GM20000 (cell line): ENCODE results near the gene ROR1.

Experiments
- DNase-seq: peaks from one replicate; pipeline ENCODE4 v3.0.0; 2012; ENCODE audit warnings: low spot score
- TF ChIP-seq, protein P1 (sequence below): IDR thresholded peaks from 2 replicates; pipeline ENCODE4 v1.5.1; 2012; ENCODE audit warnings: mild to moderate bottlenecking, control low read depth; ENCODE audit errors: extremely low read depth, missing control alignments

Gene ROR1

DNA sequence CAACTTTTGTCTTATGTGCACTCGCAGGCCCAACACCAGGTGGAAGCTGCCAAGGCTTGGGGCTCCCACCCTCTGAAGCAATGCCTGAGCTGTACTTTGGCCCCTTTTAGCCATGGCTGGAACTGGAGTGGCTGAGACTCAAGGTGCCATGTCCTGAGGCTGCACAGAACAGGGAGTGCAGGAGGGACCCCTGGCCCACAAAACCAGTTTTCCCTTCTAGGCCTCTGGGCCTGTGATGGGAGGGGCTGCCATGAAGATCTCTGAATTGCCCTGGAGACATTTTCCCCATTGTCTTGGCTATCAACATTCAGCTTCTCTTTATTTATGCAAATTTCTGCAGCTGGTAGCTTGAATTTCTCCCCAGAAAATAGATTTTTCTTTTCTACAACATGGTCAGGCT is 57.6 kb downstream of the ROR1 start:
- TF ChIP-seq, protein P1, sequence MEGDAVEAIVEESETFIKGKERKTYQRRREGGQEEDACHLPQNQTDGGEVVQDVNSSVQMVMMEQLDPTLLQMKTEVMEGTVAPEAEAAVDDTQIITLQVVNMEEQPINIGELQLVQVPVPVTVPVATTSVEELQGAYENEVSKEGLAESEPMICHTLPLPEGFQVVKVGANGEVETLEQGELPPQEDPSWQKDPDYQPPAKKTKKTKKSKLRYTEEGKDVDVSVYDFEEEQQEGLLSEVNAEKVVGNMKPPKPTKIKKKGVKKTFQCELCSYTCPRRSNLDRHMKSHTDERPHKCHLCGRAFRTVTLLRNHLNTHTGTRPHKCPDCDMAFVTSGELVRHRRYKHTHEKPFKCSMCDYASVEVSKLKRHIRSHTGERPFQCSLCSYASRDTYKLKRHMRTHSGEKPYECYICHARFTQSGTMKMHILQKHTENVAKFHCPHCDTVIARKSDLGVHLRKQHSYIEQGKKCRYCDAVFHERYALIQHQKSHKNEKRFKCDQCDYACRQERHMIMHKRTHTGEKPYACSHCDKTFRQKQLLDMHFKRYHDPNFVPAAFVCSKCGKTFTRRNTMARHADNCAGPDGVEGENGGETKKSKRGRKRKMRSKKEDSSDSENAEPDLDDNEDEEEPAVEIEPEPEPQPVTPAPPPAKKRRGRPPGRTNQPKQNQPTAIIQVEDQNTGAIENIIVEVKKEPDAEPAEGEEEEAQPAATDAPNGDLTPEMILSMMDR, result no peak

GRCh38 chr1:63833363-63834119 is 59.7 kb downstream of the ROR1 start:
- no peak for DNase-seq
- TF ChIP-seq, protein P1, result no peak

More for the DNA sequence above, 57.6 kb downstream of the ROR1 start:
- no peak for DNase-seq

GRCh38 chr1:63835128-63835527 is 61.3 kb downstream of the ROR1 start:
- TF ChIP-seq, protein P1, result no peak
- DNase-seq, result no peak

GRCh38 chr1:63836374-63836773 is 62.6 kb downstream of the ROR1 start:
- TF ChIP-seq, protein P1, result no peak
- no peak for DNase-seq

DNA sequence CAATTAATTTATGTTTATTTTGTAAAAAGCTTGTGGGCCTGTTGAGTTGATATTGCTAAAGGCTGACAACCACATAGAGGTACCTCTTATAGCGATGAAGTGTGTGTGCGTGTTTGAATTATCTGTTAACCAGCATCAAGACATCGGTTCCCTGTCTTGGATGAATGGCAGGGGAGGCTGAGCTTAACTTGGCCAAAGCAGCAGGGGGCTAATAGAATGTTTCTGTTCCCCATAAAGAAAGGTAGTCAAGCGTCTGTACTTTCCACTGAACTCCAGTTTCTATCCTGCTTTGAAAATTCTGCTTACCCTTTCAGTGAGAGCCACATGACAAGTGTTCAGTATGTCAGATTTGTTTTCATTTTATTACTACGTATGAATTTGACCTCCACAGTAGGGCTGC is 63.0 kb downstream of the ROR1 start:
- DNase-seq, result no peak

DNA sequence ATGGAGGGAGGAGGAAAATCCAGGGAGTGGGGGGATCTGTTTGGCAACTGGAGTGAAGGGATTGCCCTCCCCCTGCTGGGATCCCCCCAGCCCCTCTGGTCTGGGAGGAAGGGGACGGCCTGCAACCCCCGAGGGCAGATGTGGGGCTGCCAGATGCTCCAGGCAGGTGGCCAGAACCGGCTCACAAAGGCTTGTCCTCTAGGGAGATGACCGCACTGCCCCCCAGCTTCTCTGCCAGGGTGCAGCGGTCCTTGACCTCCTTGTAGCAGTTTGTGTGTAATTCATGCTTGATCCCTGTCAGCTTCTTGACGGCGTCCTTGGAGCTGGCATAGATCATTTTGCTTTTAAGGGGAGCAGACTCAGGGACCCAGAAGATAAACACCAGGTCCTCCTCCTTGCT is 69.2 kb downstream of the ROR1 start:
- no peak for DNase-seq
- TF ChIP-seq, protein P1, result no peak

More for the DNA sequence above, 63.0 kb downstream of the ROR1 start:
- TF ChIP-seq, protein P1, result no peak

DNA sequence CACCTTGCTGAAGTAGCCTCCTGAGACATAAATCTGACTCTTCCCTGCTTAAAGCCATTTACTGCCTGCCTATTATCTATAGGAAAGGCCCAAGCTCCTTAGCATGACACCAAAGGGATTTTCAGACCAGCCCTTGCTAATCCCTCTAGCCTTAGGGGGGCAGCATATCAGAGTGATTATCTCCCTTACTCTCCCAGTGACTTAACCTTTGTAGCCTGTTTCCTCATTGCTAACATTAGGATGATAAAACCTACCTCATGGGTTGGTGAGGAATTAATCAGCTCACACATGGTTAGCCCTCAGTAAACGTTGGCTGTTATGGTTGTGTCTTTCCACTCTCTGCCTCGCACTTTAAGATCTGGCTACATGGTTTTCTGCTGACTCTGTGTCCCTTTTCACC is 70.1 kb downstream of the ROR1 start:
- TF ChIP-seq, protein P1, result no peak
- DNase-seq, result no peak
